Tongue (tissue), 3 donors: Measurements from ENCODE around the gene PPFIA3. TPM values are rescaled to one million over a fixed set of nuclear protein-coding genes. Genes with fewer than 3 reads are reported as not detected.

Experiments
- DNase-seq: peaks from one replicate; pipeline ENCODE4 v3.0.0-alpha.2; 2015
- small RNA-seq: library from RNA; depleted of rRNA; stranded (forward); fragments of <200 nt; gene quantifications from one replicate; pipeline ENCODE3, GENCODE V24; 2014; ENCODE audit warnings: low replicate concordance
- total RNA-seq: library from RNA; depleted of rRNA; stranded (reverse); fragments of >200 nt; gene quantifications from one replicate; pipeline ENCODE4 v1.2.3, GENCODE V29; 2014

The PPFIA3 gene
- total RNA-seq, 1 donor from 2014 or later: 9.7 TPM

- DNase-seq: no peak
These were observed 63.6 kb downstream of the PPFIA3 start for GRCh38 chr19:49182848-49183375.

DNA sequence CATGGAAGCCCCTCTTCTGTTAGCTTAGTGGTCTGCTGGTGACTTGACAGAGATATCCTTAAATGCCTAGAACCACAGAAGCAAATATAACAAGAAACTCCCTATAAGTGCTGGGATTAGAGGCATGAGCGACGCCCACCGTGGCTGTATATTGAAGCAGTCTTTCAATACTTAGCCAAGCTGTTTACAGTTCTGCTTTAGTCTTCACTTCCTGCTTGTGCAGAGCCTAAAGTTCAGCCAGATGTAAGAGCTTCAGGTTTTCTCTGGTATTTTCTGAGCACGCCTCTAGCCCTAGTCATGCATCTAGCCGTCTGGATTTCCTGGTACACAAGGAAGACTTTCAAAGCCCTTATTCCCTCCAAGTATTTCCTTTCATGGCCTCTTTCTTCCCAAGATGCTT lies 66.8 kb downstream of the PPFIA3 start:
- no peak for DNase-seq

- DNase-seq: no peak
These were observed 69.4 kb downstream of the PPFIA3 start for GRCh38 chr19:49188626-49189200.

GRCh38 chr19:49189259-49189658 lies 69.9 kb downstream of the PPFIA3 start:
- DNase-seq: no peak

DNA sequence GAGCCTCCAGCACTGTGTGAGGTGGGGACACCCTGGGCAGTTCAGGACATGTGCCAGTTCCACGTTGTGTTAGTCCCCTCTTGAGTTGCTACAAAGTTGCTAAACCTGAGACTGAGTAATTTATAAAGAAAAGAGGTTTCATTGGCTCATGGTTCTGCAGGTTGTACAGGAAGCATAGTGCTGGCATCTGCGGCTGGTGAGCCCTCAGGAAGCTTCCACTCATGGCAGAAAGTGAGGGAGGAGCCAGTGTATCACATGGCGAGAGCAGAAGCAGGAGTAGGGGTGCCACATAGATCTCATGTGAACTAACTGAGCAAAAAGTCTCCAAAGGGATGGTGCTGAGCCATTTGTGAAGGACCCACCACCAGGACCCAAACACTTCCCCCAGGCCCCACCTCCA lies 71.4 kb downstream of the PPFIA3 start:
- no peak for DNase-seq

DNA sequence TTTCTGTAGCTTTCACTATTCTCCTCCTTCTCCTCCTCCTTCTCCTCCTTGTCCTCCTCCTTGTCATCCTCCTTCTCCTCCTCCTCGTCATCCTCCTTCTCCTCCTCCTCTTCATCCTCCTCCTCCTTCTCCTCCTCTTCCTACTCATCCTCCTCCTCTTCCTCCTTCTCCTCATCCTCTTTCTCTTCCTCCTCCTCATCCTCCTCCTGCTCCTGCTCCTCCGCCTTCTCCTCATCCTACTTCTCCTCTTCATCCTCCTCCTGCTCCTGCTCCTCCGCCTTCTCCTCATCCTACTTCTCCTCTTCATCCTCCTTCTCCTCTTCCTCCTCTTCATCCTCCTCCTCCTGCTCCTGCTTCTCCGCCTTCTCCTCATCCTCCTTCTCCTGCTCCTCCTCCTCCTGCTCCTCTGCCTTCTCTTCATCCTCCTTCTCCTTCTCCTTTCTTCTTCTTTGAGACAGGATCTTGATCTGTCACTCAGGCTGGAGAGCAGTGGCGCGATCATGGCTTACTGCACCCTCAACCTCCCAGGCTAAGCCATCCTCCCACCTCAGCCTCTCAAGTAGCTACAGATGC lies 74.6 kb downstream of the PPFIA3 start:
- DNase-seq: no peak

DNA sequence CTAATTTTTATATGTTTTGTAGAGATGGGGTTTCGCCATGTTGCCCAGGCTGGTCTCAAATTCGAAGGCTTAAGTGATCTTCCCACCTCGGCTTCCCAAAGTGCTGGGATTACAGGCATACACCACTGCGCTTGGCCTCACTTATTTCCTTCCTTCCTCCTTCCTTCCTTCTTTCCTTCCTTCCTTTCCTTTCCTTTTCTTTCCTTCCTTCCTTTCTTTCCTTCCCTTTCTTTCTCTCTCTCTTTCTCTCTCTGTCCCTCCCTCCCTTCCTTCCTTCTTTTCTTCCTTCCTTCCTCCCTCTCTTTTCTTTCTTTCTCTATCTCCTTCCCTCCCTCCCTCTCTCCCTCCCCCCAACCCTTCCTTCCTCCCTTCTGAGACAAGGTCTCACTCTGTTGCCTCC lies 75.1 kb downstream of the PPFIA3 start:
- DNase-seq: no peak

DNA sequence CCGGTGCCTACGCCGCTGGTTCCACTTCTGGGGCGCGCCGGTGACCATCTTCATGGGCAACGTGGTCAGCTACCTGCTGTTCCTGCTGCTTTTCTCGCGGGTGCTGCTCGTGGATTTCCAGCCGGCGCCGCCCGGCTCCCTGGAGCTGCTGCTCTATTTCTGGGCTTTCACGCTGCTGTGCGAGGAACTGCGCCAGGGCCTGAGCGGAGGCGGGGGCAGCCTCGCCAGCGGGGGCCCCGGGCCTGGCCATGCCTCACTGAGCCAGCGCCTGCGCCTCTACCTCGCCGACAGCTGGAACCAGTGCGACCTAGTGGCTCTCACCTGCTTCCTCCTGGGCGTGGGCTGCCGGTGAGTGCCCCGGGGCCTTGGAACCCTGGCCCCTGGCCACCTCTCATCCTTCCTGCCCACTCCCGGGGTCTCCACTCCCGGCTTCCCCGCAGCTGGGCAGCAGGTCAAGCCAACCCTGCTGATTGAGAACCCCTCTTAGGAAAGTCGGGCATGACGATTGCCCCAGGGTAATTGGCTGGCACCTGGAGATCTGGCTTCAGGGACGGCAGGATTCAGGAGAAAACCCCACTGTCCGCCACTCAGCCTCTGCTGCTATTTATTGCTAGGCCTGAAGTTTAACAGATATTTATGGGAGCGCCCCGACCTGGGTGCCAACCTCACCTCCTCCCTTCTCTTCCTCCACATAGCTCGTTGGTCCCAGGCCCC lies 77.3 kb downstream of the PPFIA3 start:
- peak; percentile 15 for DNase-seq

- DNase-seq: no peak
These were observed 81.0 kb downstream of the PPFIA3 start for GRCh38 chr19:49200238-49200862.

Small RNA genes lying within 50 kb of the gene (small RNA-seq; reads per million reads assigned to genes)
- gene RN7SL708P: not detected

Other genes with a start within 250 kb of the PPFIA3 start
- gene PPP1R15A, start 247.1 kb upstream of the PPFIA3 start, total RNA-seq: 64.0 TPM
- not detected for gene TULP2, start 220.8 kb upstream of the PPFIA3 start, total RNA-seq
- 154 TPM for gene NUCB1, start 219.2 kb upstream of the PPFIA3 start, total RNA-seq
- not detected for gene DHDH, start 185.8 kb upstream of the PPFIA3 start, total RNA-seq
- 22.1 TPM for gene BAX, start 164.7 kb upstream of the PPFIA3 start, total RNA-seq
- gene FTL, start 154.2 kb upstream of the PPFIA3 start, total RNA-seq: 430 TPM
- 88.6 TPM for gene GYS1, start 126.2 kb upstream of the PPFIA3 start, total RNA-seq
- 96.6 TPM for gene RUVBL2, start 125.7 kb upstream of the PPFIA3 start, total RNA-seq
- gene LHB, start 102.5 kb upstream of the PPFIA3 start, total RNA-seq: not detected
- gene CGB3, start 95.2 kb upstream of the PPFIA3 start, total RNA-seq: not detected
- not detected for gene CGB2, start 87.7 kb upstream of the PPFIA3 start, total RNA-seq
- not detected for gene CGB1, start 82.6 kb upstream of the PPFIA3 start, total RNA-seq
- not detected for gene CGB5, start 75.7 kb upstream of the PPFIA3 start, total RNA-seq
- gene CGB8, start 70.4 kb upstream of the PPFIA3 start, total RNA-seq: not detected
- 0.21 TPM for gene CGB7, start 61.8 kb upstream of the PPFIA3 start, total RNA-seq
- 6.5 TPM for gene NTF4, start 54.7 kb upstream of the PPFIA3 start, total RNA-seq
- gene KCNA7, start 46.8 kb upstream of the PPFIA3 start, total RNA-seq: 15.7 TPM
- 150 TPM for gene SNRNP70, start 34.1 kb upstream of the PPFIA3 start, total RNA-seq
- 6.1 TPM for gene LIN7B, start 5.2 kb upstream of the PPFIA3 start, total RNA-seq
- gene C19orf73, start 401 bp upstream of the PPFIA3 start, total RNA-seq: 0.51 TPM
- 154 TPM for gene HRC, start 35.9 kb downstream of the PPFIA3 start, total RNA-seq
- gene TRPM4, start 38.2 kb downstream of the PPFIA3 start, total RNA-seq: 28.2 TPM
- gene SLC6A16, start 205.6 kb downstream of the PPFIA3 start, total RNA-seq: 0.51 TPM
- gene CD37, start 215.9 kb downstream of the PPFIA3 start, total RNA-seq: 2.3 TPM
- gene TEAD2, start 242.9 kb downstream of the PPFIA3 start, total RNA-seq: 30.9 TPM
- not detected for gene DKKL1, start 244.3 kb downstream of the PPFIA3 start, total RNA-seq